Lung (tissue), 12 donors: ENCODE results near the gene FRK. TPM values are rescaled to one million over a fixed set of nuclear protein-coding genes. Genes with fewer than 3 reads are reported as not detected.

Experiments used
- ATAC-seq: fragments of 200-7000 bp; cut with Tn5 transposase; one replicate; pipeline ENCODE4 v1.9.1; 2020; ENCODE audit warnings: moderate number of reproducible peaks; ENCODE audit not compliant: insufficient read depth, low FRiP score
- DNase-seq, 3 donors: peaks; one replicate each; pipeline ENCODE4 v3.0.0-alpha.2; 2013 to 2017
- H3K27ac ChIP-seq, 2 donors: one replicate each; pipeline ENCODE4 v1.5.1; 2013; ENCODE audit warnings: mild to moderate bottlenecking in 2 of 2, moderate library complexity in 2 of 2, control low read depth in 1 of 2, inconsistent platforms in 1 of 2, low read depth in 1 of 2, low read length in 1 of 2
- H3K27me3 ChIP-seq, 3 donors: one replicate each; pipeline ENCODE4 v1.5.1; 2013; ENCODE audit warnings: low read length in 2 of 3; ENCODE audit not compliant: control insufficient read depth in 3 of 3, insufficient read depth in 3 of 3
- H3K36me3 ChIP-seq, 4 donors: one replicate each; pipeline ENCODE4 v1.5.1; 2013; ENCODE audit warnings: low read length in 4 of 4, mild to moderate bottlenecking in 1 of 4, moderate library complexity in 1 of 4; ENCODE audit not compliant: control insufficient read depth in 4 of 4, insufficient read depth in 4 of 4
- H3K4me1 ChIP-seq, 5 donors: one replicate each; pipeline ENCODE4 v1.5.1; 2013; ENCODE audit warnings: low read length in 5 of 5, mild to moderate bottlenecking in 2 of 5, moderate library complexity in 1 of 5; ENCODE audit not compliant: control insufficient read depth in 5 of 5, insufficient read depth in 5 of 5
- H3K4me3 ChIP-seq: one replicate; pipeline ENCODE4 v1.5.1; 2013; ENCODE audit warnings: mild to moderate bottlenecking, control low read depth, moderate library complexity
- H3K9ac ChIP-seq, 2 donors: one replicate each; pipeline ENCODE4 v1.5.1; 2013; ENCODE audit warnings: low read length in 2 of 2, control low read depth in 1 of 2; ENCODE audit not compliant: insufficient read depth in 1 of 2
- H3K9me3 ChIP-seq, 4 donors: one replicate each; pipeline ENCODE4 v1.5.1; 2013; ENCODE audit warnings: low read length in 3 of 4, mild to moderate bottlenecking in 1 of 4, moderate library complexity in 1 of 4; ENCODE audit not compliant: control insufficient read depth in 4 of 4, insufficient read depth in 3 of 4
- CTCF ChIP-seq: IDR thresholded peaks from 2 replicates; pipeline ENCODE4 v1.5.1; 2012; ENCODE audit warnings: mild to moderate bottlenecking; ENCODE audit errors: control extremely low read depth, extremely low read depth
- WGBS, 2 donors: extraction: QIAGEN DNeasy Blood & Tissue Kit; methylation state at CpG; one replicate each; pipeline ENCODE4 v1.1.7; 2013; 5-methylcytosine and 5-hydroxymethylcytosine counted together
- polyA plus RNA-seq, 2 donors: library from polyadenylated mRNA; stranded (reverse); fragments of 200-250 nt; gene quantifications; one replicate each; pipeline ENCODE4 v1.2.1, GENCODE V29; 2013
- total RNA-seq, 2 donors: library from RNA; depleted of rRNA in 1 of 2; stranded (reverse); fragments of >200 nt in 1 of 2; gene quantifications; one replicate each; pipeline ENCODE4 v1.2.1, GENCODE V29; 2014 to 2021
- donor health status: control.
- donor health status: control.
- donor health status: Bipolar disorder and iron deficiency.
- donor health status: healthy.
- donor health status: DM: yes; HTN: yes; CAD: no.

The FRK gene
- total and polyA plus RNA-seq, 4 donors = 1.2 to 18.3 (median 5.1) TPM

- Histone ChIP-seq H3K9me3 (no peaks in the 10 kb centered on the region), H3K4me3 (no peak overlapping the region), H3K27ac (no peak overlapping the region), H3K4me1 (no peaks in the 10 kb centered on the region), H3K9ac (no peak overlapping the region), H3K36me3 (no peaks in the 10 kb centered on the region), H3K27me3 (no peaks in the 10 kb centered on the region)
- ATAC-seq (no peak), DNase-seq (no peak)
- WGBS, 2 donors = 53 to 62% methylated on average over 2 of the region's 2 CpGs
- TF ChIP-seq CTCF = no peak
These were observed 106.0 kb downstream of the FRK start for GRCh38 chr6:115954740-115955139.

DNA sequence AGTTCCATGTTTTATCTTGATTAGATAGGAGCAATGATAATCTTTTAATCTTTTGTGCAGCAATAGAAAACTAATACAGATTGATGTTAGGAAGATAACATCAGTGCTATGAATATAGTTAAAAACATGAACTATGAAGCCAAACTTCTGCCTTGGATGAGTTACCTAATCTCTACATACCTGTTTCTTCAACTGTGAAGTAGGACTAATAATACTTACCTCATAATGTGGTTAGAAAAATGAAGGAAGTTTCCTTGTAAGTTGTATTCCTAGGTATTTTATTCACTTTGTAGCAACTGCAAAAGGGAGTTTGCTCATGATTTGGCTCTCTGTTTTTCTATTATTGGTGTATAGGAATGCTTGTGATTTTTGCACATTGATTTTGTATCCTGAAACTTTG, 111.9 kb downstream of the FRK start:
- Histone ChIP-seq H3K4me1 (no peaks in the 10 kb centered on the region), H3K27me3 (no peaks in the 10 kb centered on the region), H3K4me3 (no peak overlapping the region), H3K36me3 (no peaks in the 10 kb centered on the region), H3K27ac (no peak overlapping the region), H3K9me3 (no peaks in the 10 kb centered on the region), H3K9ac (no peak overlapping the region)
- ATAC-seq = no peak
- no peak for TF ChIP-seq CTCF
- no peak for DNase-seq

DNA sequence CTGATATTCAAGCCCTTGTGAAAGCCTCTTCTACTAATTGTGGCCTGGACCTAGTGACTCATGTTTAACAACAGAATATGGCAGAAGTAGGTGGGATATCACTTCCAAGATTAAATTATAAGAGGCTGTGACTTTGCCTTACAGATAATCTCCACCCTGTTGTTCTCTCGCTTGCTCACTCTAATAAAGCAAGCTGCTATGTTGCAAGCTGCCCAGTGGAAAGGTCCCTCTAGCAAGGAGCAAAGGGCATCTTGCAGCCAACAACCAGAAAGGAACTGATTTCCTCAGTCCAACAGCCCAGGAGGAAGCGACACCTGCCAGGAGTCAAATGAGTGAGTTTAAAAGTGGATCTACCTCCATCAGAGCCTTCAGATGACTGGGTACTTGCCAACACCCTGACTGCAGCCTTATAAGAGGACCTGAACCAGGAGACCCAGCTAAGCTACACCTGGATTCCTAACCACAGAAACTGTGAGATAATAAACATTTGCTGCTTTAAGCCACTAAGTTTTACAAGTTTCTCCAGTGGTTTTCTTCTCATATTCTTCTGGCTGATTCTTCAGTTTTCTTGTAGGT, 112.6 kb downstream of the FRK start:
- 87 to 94% methylated on average over 2 of the region's 2 CpGs for WGBS, 2 donors
- Histone ChIP-seq H3K36me3 (no peaks in the 10 kb centered on the region), H3K9me3 (no peaks in the 10 kb centered on the region), H3K27me3 (no peaks in the 10 kb centered on the region), H3K4me3 (no peak overlapping the region), H3K27ac (no peak overlapping the region), H3K4me1 (no peaks in the 10 kb centered on the region), H3K9ac (no peak overlapping the region)
- DNase-seq (no peak), ATAC-seq (no peak)
- no peak for TF ChIP-seq CTCF

- Histone ChIP-seq H3K4me3 (no peak overlapping the region), H3K9me3 (no peaks in the 10 kb centered on the region), H3K4me1 (no peaks in the 10 kb centered on the region), H3K9ac (no peak overlapping the region), H3K27me3 (no peaks in the 10 kb centered on the region), H3K36me3 (peaks cover 0 to 8% (median 3%) of the 10 kb centered on the region in 4 donors), H3K27ac (no peak overlapping the region)
- 84 to 86% methylated on average over 1 of the region's 1 CpG for WGBS, 2 donors
- no peak for TF ChIP-seq CTCF
- no peak for DNase-seq
- no peak for ATAC-seq
These were observed 114.9 kb downstream of the FRK start for GRCh38 chr6:115945812-115946211.
